ENCODE results near the gene C1orf56. TPM values are rescaled to one million over a fixed set of nuclear protein-coding genes. Genes with fewer than 3 reads are reported as not detected.
"Not testable (repeated sequence)": the region's sequence is repeated elsewhere in the genome, so short reads cannot be mapped to it uniquely, and the experiment has no call there.

Gene C1orf56
- total RNA-seq, 6 donors from 2014 or later = 2.6 to 9.4 (median 3.8) TPM

- 75 to 79% methylated on average over 12 to 13 of the region's 13 CpGs for WGBS, 2 donors
- DNase-seq = no peak
- H3K27ac ChIP-seq = peak overlapping the region in 1 of 4 donors; percentile 97
Observed at GRCh38 chr1:151072224-151072623, 24.7 kb downstream of the C1orf56 start.

DNA sequence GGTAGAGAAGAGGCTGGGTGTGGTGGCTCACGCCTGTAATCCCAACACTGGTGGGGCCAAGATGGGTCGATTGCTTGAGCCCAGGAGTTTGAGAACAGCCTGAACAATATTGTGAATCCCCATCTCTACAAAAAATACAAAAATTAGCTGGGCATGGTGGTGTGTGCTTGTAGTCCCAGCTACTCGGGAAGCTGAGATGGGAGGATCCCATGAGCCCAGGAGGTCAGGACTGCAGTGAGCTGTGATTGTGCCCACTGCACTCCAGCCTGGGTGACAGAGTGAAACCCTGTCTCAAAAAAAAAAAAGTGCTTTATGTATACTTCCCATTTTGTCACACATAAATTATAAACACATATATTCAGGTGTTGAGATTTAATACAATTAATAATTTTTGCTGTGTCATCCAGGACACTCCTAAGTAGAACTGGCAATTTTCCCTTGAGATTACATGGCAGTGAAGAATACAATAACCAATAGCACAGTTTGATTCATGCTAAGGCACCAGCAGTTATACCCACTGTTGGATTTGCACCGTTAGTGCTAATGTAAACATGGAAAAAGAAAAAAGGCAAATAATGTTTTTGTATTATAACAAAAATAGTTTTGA is 38.5 kb downstream of the C1orf56 start:
- Histone ChIP-seq H3K9me3 (no peaks in the 10 kb centered on the region), H3K4me3 (no peak overlapping the region), H3K4me1 (no peaks in the 10 kb centered on the region), H3K27ac (no peak overlapping the region), H3K27me3 (no peaks in the 10 kb centered on the region), H3K36me3 (peaks cover 0 to 12% (median 0%) of the 10 kb centered on the region in 4 donors)
- DNase-seq = no peak
- TF ChIP-seq, protein P1, sequence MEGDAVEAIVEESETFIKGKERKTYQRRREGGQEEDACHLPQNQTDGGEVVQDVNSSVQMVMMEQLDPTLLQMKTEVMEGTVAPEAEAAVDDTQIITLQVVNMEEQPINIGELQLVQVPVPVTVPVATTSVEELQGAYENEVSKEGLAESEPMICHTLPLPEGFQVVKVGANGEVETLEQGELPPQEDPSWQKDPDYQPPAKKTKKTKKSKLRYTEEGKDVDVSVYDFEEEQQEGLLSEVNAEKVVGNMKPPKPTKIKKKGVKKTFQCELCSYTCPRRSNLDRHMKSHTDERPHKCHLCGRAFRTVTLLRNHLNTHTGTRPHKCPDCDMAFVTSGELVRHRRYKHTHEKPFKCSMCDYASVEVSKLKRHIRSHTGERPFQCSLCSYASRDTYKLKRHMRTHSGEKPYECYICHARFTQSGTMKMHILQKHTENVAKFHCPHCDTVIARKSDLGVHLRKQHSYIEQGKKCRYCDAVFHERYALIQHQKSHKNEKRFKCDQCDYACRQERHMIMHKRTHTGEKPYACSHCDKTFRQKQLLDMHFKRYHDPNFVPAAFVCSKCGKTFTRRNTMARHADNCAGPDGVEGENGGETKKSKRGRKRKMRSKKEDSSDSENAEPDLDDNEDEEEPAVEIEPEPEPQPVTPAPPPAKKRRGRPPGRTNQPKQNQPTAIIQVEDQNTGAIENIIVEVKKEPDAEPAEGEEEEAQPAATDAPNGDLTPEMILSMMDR (IDR thresholded peaks at IDR 0.05) = no peak
- TF ChIP-seq POLR2AphosphoS5 (IDR thresholded peaks at IDR 0.05) (no peak), POLR2A (IDR thresholded peaks at IDR 0.05) (no peak)
- ATAC-seq (ENCODE audit: low FRiP score in 2 of 2) = no peak
- WGBS, 2 donors = 69 to 81% methylated on average over 3 to 4 of the region's 4 CpGs

More at GRCh38 chr1:151072224-151072623, 24.7 kb downstream of the C1orf56 start:
- Histone ChIP-seq H3K36me3 (no peaks in the 10 kb centered on the region), H3K27me3 (no peaks in the 10 kb centered on the region), H3K9me3 (no peaks in the 10 kb centered on the region), H3K4me1 (peaks cover 9 to 25% (median 15%) of the 10 kb centered on the region in 4 donors), H3K4me3 (no peak overlapping the region)
- no peak for ATAC-seq (ENCODE audit: low FRiP score in 2 of 2)
- TF ChIP-seq EP300 (IDR thresholded peaks at IDR 0.05) (no peak), POLR2AphosphoS5 (IDR thresholded peaks at IDR 0.05) (no peak), POLR2A (IDR thresholded peaks at IDR 0.05) (no peak)
- TF ChIP-seq, protein P1 (IDR thresholded peaks at IDR 0.05) = no peak

DNA sequence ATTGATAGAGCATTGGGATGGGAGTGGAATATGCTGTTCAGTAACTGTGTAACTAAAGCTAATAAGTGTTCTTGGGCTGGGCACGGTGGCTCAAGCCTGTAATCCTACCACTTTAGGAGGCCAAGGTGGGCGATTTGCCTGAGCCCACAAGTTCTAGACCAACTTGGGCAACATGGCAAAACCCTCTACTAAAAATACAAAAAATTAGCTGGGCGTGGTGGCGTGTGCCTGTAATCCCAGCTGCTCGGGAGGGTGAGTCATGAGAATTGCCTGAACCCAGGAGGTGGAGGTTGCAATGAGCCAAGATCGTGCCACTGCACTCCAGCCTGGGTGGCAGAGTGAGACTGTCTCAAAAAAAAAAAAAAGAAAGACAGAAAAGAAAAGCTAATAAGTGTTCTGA is 49.9 kb downstream of the C1orf56 start:
- DNase-seq; ATAC-seq (ENCODE audit: low FRiP score in 2 of 2); H3K27me3 ChIP-seq; H3K4me3 ChIP-seq; H3K4me1 ChIP-seq; H3K27ac ChIP-seq; H3K9me3 ChIP-seq; H3K36me3 ChIP-seq: not testable (repeated sequence)
- 83 to 94% methylated on average over 6 of the region's 6 CpGs for WGBS, 2 donors

GRCh38 chr1:151098126-151098525 is 50.6 kb downstream of the C1orf56 start:
- Histone ChIP-seq H3K27ac (no peak overlapping the region), H3K27me3 (no peaks in the 10 kb centered on the region), H3K4me1 (no peaks in the 10 kb centered on the region), H3K4me3 (no peak overlapping the region), H3K36me3 (peaks cover 0 to 4% (median 0%) of the 10 kb centered on the region in 4 donors), H3K9me3 (no peaks in the 10 kb centered on the region)
- TF ChIP-seq, protein P1 (IDR thresholded peaks at IDR 0.05) = no peak
- no peak for TF ChIP-seq EP300 (IDR thresholded peaks at IDR 0.05)
- no peak for TF ChIP-seq POLR2AphosphoS5 (IDR thresholded peaks at IDR 0.05)
- no peak for TF ChIP-seq POLR2A (IDR thresholded peaks at IDR 0.05)
- 88 to 100% methylated on average over 1 of the region's 1 CpG for WGBS, 2 donors
- ATAC-seq (ENCODE audit: low FRiP score in 2 of 2) = no peak
- no peak for DNase-seq

Small RNA genes within 50 kb of the gene (small RNA-seq; reads per million reads assigned to genes)
- 0 reads per million in 4 donors for gene RNU6-884P

Other genes starting within 250 kb of the C1orf56 start
- gene CTSK, start 239.5 kb upstream of the C1orf56 start, total RNA-seq = 10 to 100 TPM in 5 of 6 donors, 1 to 10 TPM in 1; 9.6 to 35.4 (median 19.8) TPM
- gene ARNT, start 171.2 kb upstream of the C1orf56 start, total RNA-seq = 10 to 100 TPM; 44.0 to 76.5 (median 53.9) TPM
- not detected for gene CTXND2, start 160.6 kb upstream of the C1orf56 start, total RNA-seq
- 10 to 100 TPM; 26.8 to 88.0 (median 40.3) TPM for gene SETDB1, start 121.4 kb upstream of the C1orf56 start, total RNA-seq
- gene CERS2, start 72.9 kb upstream of the C1orf56 start, total RNA-seq = 100 to 1,000 TPM in 5 of 6 donors, 10 to 100 TPM in 1; 93.2 to 322 (median 204) TPM
- 1 to 10 TPM in 4 of 6 donors, under 1 TPM in 1, not detected in 1; 0.67 to 5.2 (median 1.2) TPM for gene ANXA9, start 65.5 kb upstream of the C1orf56 start, total RNA-seq
- gene MINDY1, start 40.8 kb upstream of the C1orf56 start, total RNA-seq = 10 to 100 TPM; 14.5 to 34.3 (median 26.9) TPM
- 10 to 100 TPM; 16.3 to 28.3 (median 21.2) TPM for gene PRUNE1, start 39.3 kb upstream of the C1orf56 start, total RNA-seq
- 100 to 1,000 TPM in 1 of 6 donors, 10 to 100 TPM in 2, 1 to 10 TPM in 3; 2.3 to 213 (median 11.7) TPM for gene BNIPL, start 11.2 kb upstream of the C1orf56 start, total RNA-seq
- 100 to 1,000 TPM in 1 of 6 donors, 10 to 100 TPM in 5; 66.9 to 131 (median 90.5) TPM for gene CDC42SE1, start 11.9 kb downstream of the C1orf56 start, total RNA-seq
- 1 to 10 TPM in 4 of 6 donors, under 1 TPM in 2; 0.30 to 1.3 (median 1.1) TPM for gene MLLT11, start 12.6 kb downstream of the C1orf56 start, total RNA-seq
- 10 to 100 TPM in 4 of 6 donors, 1 to 10 TPM in 2; 6.8 to 32.5 (median 13.0) TPM for gene GABPB2, start 23.0 kb downstream of the C1orf56 start, total RNA-seq
- 10 to 100 TPM in 1 of 6 donors, 1 to 10 TPM in 5; 2.1 to 13.6 (median 5.8) TPM for gene SEMA6C, start 98.9 kb downstream of the C1orf56 start, total RNA-seq
- gene TNFAIP8L2, start 108.9 kb downstream of the C1orf56 start, total RNA-seq = 10 to 100 TPM in 5 of 6 donors, 1 to 10 TPM in 1; 7.4 to 19.1 (median 15.8) TPM
- 10 to 100 TPM in 1 of 6 donors, 1 to 10 TPM in 5; 2.2 to 16.8 (median 6.2) TPM for gene LYSMD1, start 118.2 kb downstream of the C1orf56 start, total RNA-seq
- 10 to 100 TPM in 5 of 6 donors, 1 to 10 TPM in 1; 8.9 to 50.3 (median 25.9) TPM for gene SCNM1, start 118.4 kb downstream of the C1orf56 start, total RNA-seq
- gene TMOD4, start 128.2 kb downstream of the C1orf56 start, total RNA-seq = under 1 TPM in 2 of 6 donors, not detected in 4; 0.57 to 0.88 TPM
- gene VPS72, start 142.4 kb downstream of the C1orf56 start, total RNA-seq = 10 to 100 TPM; 19.0 to 54.3 (median 25.5) TPM
- 10 to 100 TPM; 37.2 to 94.3 (median 70.6) TPM for gene PIP5K1A, start 150.8 kb downstream of the C1orf56 start, total RNA-seq
- gene PSMD4, start 207.0 kb downstream of the C1orf56 start, total RNA-seq = 100 to 1,000 TPM; 102 to 132 (median 119) TPM
- 10 to 100 TPM; 17.4 to 50.3 (median 27.2) TPM for gene ZNF687, start 234.5 kb downstream of the C1orf56 start, total RNA-seq